Stimulated activated memory B cell treated with anti-CD40 and anti-IgM and Interleukin-4, amounts not matched to agents 10 μg/mL and 1 μg/mL and 100 μg/mL, for 72 hours (primary cell): Measurements from ENCODE around the gene MIR17HG.
"Not testable (repeated sequence)": the region's sequence is repeated elsewhere in the genome, so short reads cannot be mapped to it uniquely, and the experiment has no call there.

Source experiments
- ATAC-seq: fragments of 150-1000 bp; cut with Tn5 transposase; 2 replicates; pipeline ENCODE4 v1.10.0; 2021
- H3K27ac Mint-ChIP-seq: one replicate; pipeline ENCODE4 v1.8.0; 2022; ENCODE audit warnings: mild to moderate bottlenecking, mixed read lengths
- H3K27me3 Mint-ChIP-seq: one replicate; pipeline ENCODE4 v1.8.0; 2022; ENCODE audit warnings: mixed read lengths
- H3K36me3 Mint-ChIP-seq: one replicate; pipeline ENCODE4 v1.8.0; 2022; ENCODE audit warnings: mixed read lengths
- H3K4me1 Mint-ChIP-seq: one replicate; pipeline ENCODE4 v1.8.0; 2022; ENCODE audit warnings: mixed read lengths
- H3K4me3 Mint-ChIP-seq: one replicate; pipeline ENCODE4 v1.8.0; 2022; ENCODE audit warnings: mild to moderate bottlenecking, moderate library complexity, mixed read lengths
- H3K9me3 Mint-ChIP-seq: one replicate; pipeline ENCODE4 v1.8.0; 2022; ENCODE audit warnings: mixed read lengths

Gene MIR17HG

DNA sequence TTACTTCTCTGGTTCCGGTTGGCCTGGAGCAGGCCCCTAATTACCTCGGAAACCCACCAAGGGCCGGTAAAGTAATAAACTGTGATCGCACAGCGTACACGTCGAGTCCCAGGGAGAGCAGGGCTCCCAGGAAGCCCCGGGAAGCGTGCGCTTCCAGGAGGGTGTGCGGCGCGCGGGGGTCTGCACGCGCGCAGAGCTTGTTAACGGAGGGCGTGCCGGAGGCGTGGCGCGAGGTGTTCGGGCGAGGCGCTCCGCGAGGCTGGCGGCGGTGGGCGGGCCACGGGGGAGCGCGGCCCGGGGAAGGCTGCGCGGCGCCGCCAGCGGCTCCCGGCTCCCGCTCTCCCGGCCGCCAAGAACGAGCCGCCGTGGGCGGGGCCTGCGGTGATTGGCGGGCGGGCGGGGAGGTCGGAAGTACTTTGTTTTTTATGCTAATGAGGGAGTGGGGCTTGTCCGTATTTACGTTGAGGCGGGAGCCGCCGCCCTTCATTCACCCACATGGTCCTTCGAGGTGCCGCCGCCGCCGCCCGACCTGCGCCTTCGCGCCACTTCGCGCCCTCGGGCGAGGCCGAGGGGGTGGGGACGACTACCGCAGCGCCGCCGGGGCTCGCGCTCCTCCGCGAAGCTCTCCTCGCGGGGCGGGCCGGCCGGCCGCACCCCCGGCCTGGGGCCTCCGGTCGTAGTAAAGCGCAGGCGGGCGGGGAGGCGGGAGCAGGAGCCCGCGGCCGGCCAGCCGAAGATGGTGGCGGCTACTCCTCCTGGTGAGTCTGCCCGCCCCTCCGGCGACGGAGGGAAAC, at the start of gene MIR17HG:
TSS of gene MIR17HG (plus strand) at position 486 of the 794 bp plus-strand sequence.
- peaks cover 14% of the 10 kb centered on the region for H3K36me3 Mint-ChIP-seq
- peaks cover 42% of the 10 kb centered on the region for H3K4me1 Mint-ChIP-seq
- no peaks in the 10 kb centered on the region for H3K27me3 Mint-ChIP-seq
- ATAC-seq, result peak; percentile 83
- H3K4me3 Mint-ChIP-seq, result peak within 1 kb of the TSS; percentile 98
- H3K27ac Mint-ChIP-seq, result peak within 1 kb of the TSS; percentile 93
- H3K9me3 Mint-ChIP-seq, result no peaks in the 10 kb centered on the region

DNA sequence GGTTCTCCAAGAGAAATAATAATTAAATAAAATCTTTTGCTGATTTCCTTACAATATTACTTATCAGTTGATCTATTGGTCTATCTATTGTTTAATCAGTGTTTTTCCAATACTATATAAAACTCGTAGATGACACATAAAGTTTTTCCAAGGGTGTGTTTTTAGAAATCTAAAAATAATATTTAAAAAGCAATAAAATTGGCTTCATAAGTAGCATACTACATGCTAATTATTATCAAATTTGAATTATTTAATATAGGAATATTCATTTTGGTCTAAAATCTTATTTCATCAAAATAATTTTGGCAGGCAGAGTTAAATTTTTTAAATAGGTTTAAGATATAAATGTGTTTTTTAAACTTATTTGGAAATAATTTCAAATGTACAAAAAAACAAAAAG, 49.4 kb upstream of the MIR17HG start:
- Mint-ChIP-seq H3K4me1 (no peaks in the 10 kb centered on the region), H3K9me3 (peaks cover 5% of the 10 kb centered on the region), H3K4me3 (no peak overlapping the region), H3K36me3 (peaks cover 6% of the 10 kb centered on the region), H3K27me3 (peaks cover 8% of the 10 kb centered on the region), H3K27ac (no peak overlapping the region)
- ATAC-seq, result no peak

GRCh38 chr13:91302111-91302510, 45.4 kb upstream of the MIR17HG start:
- Mint-ChIP-seq H3K4me3 (no peak overlapping the region), H3K4me1 (no peaks in the 10 kb centered on the region), H3K27me3 (no peaks in the 10 kb centered on the region), H3K27ac (no peak overlapping the region), H3K36me3 (peaks cover 6% of the 10 kb centered on the region), H3K9me3 (peaks cover 5% of the 10 kb centered on the region)
- ATAC-seq, result peak; percentile 72

DNA sequence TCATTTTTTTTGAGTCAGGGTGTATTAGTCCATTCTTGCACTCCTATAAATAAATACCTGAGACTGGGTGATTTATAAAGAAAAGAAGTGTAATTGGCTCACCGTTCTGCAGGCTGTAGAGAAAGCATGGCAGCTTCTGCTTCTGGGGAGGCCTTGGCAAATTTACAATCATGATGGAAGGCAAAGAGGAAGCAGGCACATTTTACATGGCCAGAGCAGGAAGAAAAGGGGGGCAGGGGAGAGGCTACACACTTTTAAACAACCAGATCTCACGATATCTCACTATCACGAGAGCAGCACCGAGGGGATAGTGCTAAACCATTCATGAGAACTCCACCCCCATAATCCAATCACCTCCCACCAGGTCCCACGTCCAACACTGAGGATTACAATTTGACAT, 44.5 kb upstream of the MIR17HG start:
- Mint-ChIP-seq H3K36me3 (peaks cover 6% of the 10 kb centered on the region), H3K4me1 (no peaks in the 10 kb centered on the region), H3K27me3 (no peaks in the 10 kb centered on the region), H3K9me3 (peaks cover 5% of the 10 kb centered on the region), H3K4me3 (no peak overlapping the region), H3K27ac (no peak overlapping the region)
- ATAC-seq, result no peak

DNA sequence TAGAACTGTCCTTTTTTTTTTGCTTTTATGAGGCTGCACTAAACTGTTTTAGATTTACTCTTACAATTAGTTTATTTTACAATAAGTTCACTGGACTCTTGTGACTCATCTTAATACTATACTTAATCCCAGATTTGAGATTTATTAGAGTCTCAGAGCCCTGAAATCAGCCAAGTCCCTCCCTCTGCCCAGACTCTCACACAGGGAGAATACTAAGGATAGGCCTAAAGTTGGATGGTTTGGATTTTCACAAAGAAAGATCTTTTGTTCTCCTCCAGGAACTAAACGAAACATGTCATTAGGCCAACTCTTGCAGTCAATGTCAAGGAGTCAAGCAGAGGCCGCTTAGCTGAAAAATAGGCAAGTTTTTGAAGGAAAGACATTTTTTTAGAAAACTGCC, 42.7 kb upstream of the MIR17HG start:
- H3K36me3 Mint-ChIP-seq, result peaks cover under 1% of the 10 kb centered on the region
- no peak for ATAC-seq
- H3K4me3 Mint-ChIP-seq, result no peak overlapping the region
- no peaks in the 10 kb centered on the region for H3K4me1 Mint-ChIP-seq
- H3K9me3 Mint-ChIP-seq, result no peaks in the 10 kb centered on the region
- no peaks in the 10 kb centered on the region for H3K27me3 Mint-ChIP-seq
- no peak overlapping the region for H3K27ac Mint-ChIP-seq

GRCh38 chr13:91305652-91306051, 41.8 kb upstream of the MIR17HG start:
- Mint-ChIP-seq H3K27me3 (no peaks in the 10 kb centered on the region), H3K9me3 (no peaks in the 10 kb centered on the region), H3K4me1 (no peaks in the 10 kb centered on the region), H3K4me3 (no peak overlapping the region), H3K27ac (no peak overlapping the region), H3K36me3 (no peaks in the 10 kb centered on the region)
- no peak for ATAC-seq

GRCh38 chr13:91307887-91308286, 39.6 kb upstream of the MIR17HG start:
- Mint-ChIP-seq H3K9me3 (no peaks in the 10 kb centered on the region), H3K4me1 (peaks cover 10% of the 10 kb centered on the region), H3K27me3 (no peaks in the 10 kb centered on the region), H3K4me3 (no peak overlapping the region), H3K36me3 (no peaks in the 10 kb centered on the region), H3K27ac (no peak overlapping the region)
- no peak for ATAC-seq

GRCh38 chr13:91308299-91308698, 39.2 kb upstream of the MIR17HG start:
- Mint-ChIP-seq H3K36me3 (no peaks in the 10 kb centered on the region), H3K27me3 (no peaks in the 10 kb centered on the region), H3K27ac (no peak overlapping the region), H3K4me3 (no peak overlapping the region), H3K9me3 (no peaks in the 10 kb centered on the region), H3K4me1 (peaks cover 13% of the 10 kb centered on the region)
- no peak for ATAC-seq

GRCh38 chr13:91311491-91311890, 36.0 kb upstream of the MIR17HG start:
- no peak for ATAC-seq
- Mint-ChIP-seq H3K27ac (no peak overlapping the region), H3K9me3 (no peaks in the 10 kb centered on the region), H3K4me3 (no peak overlapping the region), H3K4me1 (peaks cover 17% of the 10 kb centered on the region), H3K27me3 (no peaks in the 10 kb centered on the region), H3K36me3 (no peaks in the 10 kb centered on the region)

GRCh38 chr13:91312324-91312723, 35.2 kb upstream of the MIR17HG start:
- H3K36me3 Mint-ChIP-seq, result no peaks in the 10 kb centered on the region
- H3K9me3 Mint-ChIP-seq, result no peaks in the 10 kb centered on the region
- no peak overlapping the region for H3K27ac Mint-ChIP-seq
- no peak for ATAC-seq
- H3K4me3 Mint-ChIP-seq, result no peak overlapping the region
- peaks cover 17% of the 10 kb centered on the region for H3K4me1 Mint-ChIP-seq
- no peaks in the 10 kb centered on the region for H3K27me3 Mint-ChIP-seq

DNA sequence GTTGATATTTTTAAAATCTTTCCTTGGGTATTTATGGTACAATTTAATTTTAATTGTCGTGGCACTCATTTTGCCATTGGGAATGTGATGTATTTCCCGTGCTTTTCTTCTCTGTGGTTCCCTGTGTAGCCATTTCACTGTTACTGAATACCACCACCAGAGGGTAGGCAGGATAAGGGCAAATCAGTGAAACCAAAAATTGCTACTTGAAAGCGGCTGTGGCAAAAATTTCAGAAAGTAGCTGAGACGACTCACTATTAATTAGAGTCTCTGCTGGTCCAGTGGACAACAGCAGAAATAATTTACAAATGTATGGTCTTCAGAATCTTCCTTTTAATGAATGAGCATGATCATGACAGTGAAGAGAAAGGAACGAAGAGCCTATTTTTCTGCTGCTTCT, 34.4 kb upstream of the MIR17HG start:
- Mint-ChIP-seq H3K4me3 (no peak overlapping the region), H3K9me3 (no peaks in the 10 kb centered on the region), H3K36me3 (no peaks in the 10 kb centered on the region), H3K27me3 (no peaks in the 10 kb centered on the region), H3K27ac (no peak overlapping the region), H3K4me1 (peaks cover 17% of the 10 kb centered on the region)
- ATAC-seq, result no peak

GRCh38 chr13:91313581-91313980, 33.9 kb upstream of the MIR17HG start:
- Mint-ChIP-seq H3K4me3 (no peak overlapping the region), H3K4me1 (peaks cover 17% of the 10 kb centered on the region), H3K9me3 (no peaks in the 10 kb centered on the region), H3K27ac (no peak overlapping the region), H3K36me3 (no peaks in the 10 kb centered on the region), H3K27me3 (no peaks in the 10 kb centered on the region)
- ATAC-seq, result no peak

DNA sequence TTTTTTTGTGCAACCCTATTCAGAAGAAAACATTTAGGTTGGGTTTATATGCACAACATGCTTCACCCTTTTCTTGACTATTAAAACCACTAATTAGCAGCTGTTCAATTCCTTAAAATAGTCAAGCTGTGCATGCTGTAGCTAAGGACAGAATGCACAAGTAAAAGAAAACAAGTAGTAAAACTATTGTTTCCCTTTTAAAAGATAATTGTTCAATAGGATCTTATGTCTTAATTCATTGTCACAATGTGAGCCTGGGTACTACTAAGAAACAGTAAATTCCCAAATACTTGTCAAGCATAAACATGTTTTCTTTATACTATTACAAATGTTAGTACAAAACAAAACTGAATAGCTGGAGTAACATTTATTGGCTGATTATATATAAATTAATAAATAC, 32.6 kb upstream of the MIR17HG start:
- Mint-ChIP-seq H3K4me1 (peaks cover 17% of the 10 kb centered on the region), H3K9me3 (no peaks in the 10 kb centered on the region), H3K36me3 (no peaks in the 10 kb centered on the region), H3K4me3 (no peak overlapping the region), H3K27ac (no peak overlapping the region), H3K27me3 (no peaks in the 10 kb centered on the region)
- no peak for ATAC-seq

- no peak overlapping the region for H3K27ac Mint-ChIP-seq
- H3K9me3 Mint-ChIP-seq, result peaks cover 4% of the 10 kb centered on the region
- peaks cover 7% of the 10 kb centered on the region for H3K4me1 Mint-ChIP-seq
- H3K4me3 Mint-ChIP-seq, result no peak overlapping the region
- no peak for ATAC-seq
- no peaks in the 10 kb centered on the region for H3K36me3 Mint-ChIP-seq
- H3K27me3 Mint-ChIP-seq, result peaks cover 9% of the 10 kb centered on the region
Measured at GRCh38 chr13:91318886-91319285, 28.6 kb upstream of the MIR17HG start.

DNA sequence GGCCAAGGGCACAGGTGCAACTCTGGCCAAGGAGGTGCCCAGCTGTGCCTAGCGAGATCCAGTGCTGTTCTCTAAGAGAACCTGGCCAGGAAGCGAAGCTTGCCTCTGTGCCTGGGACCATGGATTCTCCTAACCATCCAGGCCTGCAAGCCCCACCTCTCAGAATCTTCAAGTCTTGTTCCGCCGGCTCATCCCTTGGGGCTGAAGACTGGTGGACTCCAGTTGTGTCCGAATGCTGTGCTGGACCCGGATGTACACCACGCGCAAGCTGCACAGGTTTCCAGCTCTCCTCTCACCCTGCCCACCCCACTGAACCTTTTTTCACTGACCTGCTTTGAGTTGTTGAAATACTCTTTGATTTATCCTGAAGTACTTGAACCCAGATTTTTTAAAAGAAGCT, 27.5 kb upstream of the MIR17HG start:
- peaks cover 7% of the 10 kb centered on the region for H3K4me1 Mint-ChIP-seq

GRCh38 chr13:91320990-91321389, 26.5 kb upstream of the MIR17HG start:
- H3K27me3 Mint-ChIP-seq, ATAC-seq, H3K4me1 Mint-ChIP-seq, H3K27ac Mint-ChIP-seq, H3K9me3 Mint-ChIP-seq, H3K36me3 Mint-ChIP-seq, H3K4me3 Mint-ChIP-seq: not testable (repeated sequence)

More for the DNA sequence above, 27.5 kb upstream of the MIR17HG start:
- no peaks in the 10 kb centered on the region for H3K36me3 Mint-ChIP-seq
- peak; percentile 39 for ATAC-seq
- H3K9me3 Mint-ChIP-seq, result peaks cover 4% of the 10 kb centered on the region
- H3K4me3 Mint-ChIP-seq, result no peak overlapping the region
- peaks cover 9% of the 10 kb centered on the region for H3K27me3 Mint-ChIP-seq
- no peak overlapping the region for H3K27ac Mint-ChIP-seq
